OCI-LY7 (cell line): ENCODE measurements around the gene ACKR4. TPM values are rescaled to one million over a fixed set of nuclear protein-coding genes. Genes with fewer than 3 reads are reported as not detected.

Experiments used
- BruUV-seq: library from RNA; stranded (reverse); fragments of 400-500 nt; replicated peaks from 2 replicates; lab custom pipeline; 2021; lab: Mats Ljungman, UMichigan
- CTCF ChIA-PET: fragments of 300-600 bp; sonication (Branson Sonifier 250); formaldehyde crosslinking; loops from one replicate; lab custom pipeline; 2022; ENCODE audit warnings: antibody characterized with exemption; ENCODE audit not compliant: unreplicated experiment; lab: Charles Lee
- POLR2A ChIA-PET: fragments of 300-600 bp; sonication (Branson Sonifier 250); formaldehyde crosslinking; loops from one replicate; lab custom pipeline; 2022; ENCODE audit warnings: antibody characterized with exemption; lab: Charles Lee
- DNase-seq: peaks from one replicate; pipeline ENCODE4 v3.0.0-alpha.2; 2015; ENCODE audit warnings: low spot score
- H2AFZ ChIP-seq: fragments of 200-600 bp; sonication (generic), shearing (Covaris generic); 2 replicates; pipeline ENCODE4 v1.6.1; 2014; ENCODE audit warnings: mild to moderate bottlenecking, antibody characterized with exemption, low read length, moderate library complexity
- H3K27ac ChIP-seq: fragments of 200-600 bp; sonication (generic); 2 replicates; pipeline ENCODE4 v1.5.1; 2014; ENCODE audit warnings: mixed run types, low read depth, mild to moderate bottlenecking, moderate library complexity, low read length, inconsistent platforms; ENCODE audit not compliant: poor library complexity, severe bottlenecking
- H3K36me3 ChIP-seq: fragments of 200-600 bp; sonication (generic); 2 replicates; pipeline ENCODE4 v1.6.1; 2014; ENCODE audit warnings: mild to moderate bottlenecking, antibody characterized with exemption, low read length, moderate library complexity, mixed read lengths; ENCODE audit not compliant: insufficient read depth
- H3K4me1 ChIP-seq: fragments of 200-600 bp; sonication (generic); 2 replicates; pipeline ENCODE4 v1.5.1; 2014; ENCODE audit warnings: mild to moderate bottlenecking, low read length; ENCODE audit not compliant: insufficient read depth, poor library complexity, severe bottlenecking
- H3K4me2 ChIP-seq: fragments of 200-600 bp; sonication (generic); 2 replicates; pipeline ENCODE4 v1.6.1; 2014; ENCODE audit warnings: mild to moderate bottlenecking, low read length
- H3K4me3 ChIP-seq: fragments of 200-600 bp; sonication (generic); 2 replicates; pipeline ENCODE4 v1.5.1; 2014; ENCODE audit warnings: mild to moderate bottlenecking, low read depth, low read length; ENCODE audit not compliant: poor library complexity, severe bottlenecking
- H3K79me2 ChIP-seq: fragments of 200-600 bp; sonication (generic); 2 replicates; pipeline ENCODE4 v1.6.1; 2016; ENCODE audit warnings: low read depth, mild to moderate bottlenecking, low read length, moderate library complexity, mixed read lengths; ENCODE audit not compliant: insufficient read depth
- H3K9me2 ChIP-seq: fragments of 200-600 bp; sonication (generic); 2 replicates; pipeline ENCODE4 v1.6.1; 2016; ENCODE audit warnings: mild to moderate bottlenecking, low read length, mixed read lengths; ENCODE audit not compliant: insufficient read depth
- H3K9me3 ChIP-seq: fragments of 200-600 bp; sonication (generic); 2 replicates; pipeline ENCODE4 v1.6.1; 2014; ENCODE audit warnings: mild to moderate bottlenecking, mixed run types, low read length, mixed read lengths
- H4K20me1 ChIP-seq: fragments of 200-600 bp; sonication (generic); 2 replicates; pipeline ENCODE4 v1.6.1; 2014; ENCODE audit warnings: mild to moderate bottlenecking, antibody characterized with exemption, low read length, moderate library complexity, mixed read lengths; ENCODE audit not compliant: insufficient read depth
- CTCF ChIP-seq: fragments of 200-600 bp; sonication (generic); conservative IDR thresholded peaks from 2 replicates; pipeline ENCODE4 v1.5.1; 2014; ENCODE audit warnings: mild to moderate bottlenecking, antibody characterized with exemption, low read length, moderate library complexity, mixed read lengths
- EZH2phosphoT487 ChIP-seq: fragments of 200-600 bp; sonication (generic); IDR thresholded peaks from 2 replicates; pipeline ENCODE4 v1.6.1; 2018; ENCODE audit warnings: low read depth, borderline replicate concordance, mild to moderate bottlenecking, mixed run types, antibody characterized with exemption, low read length, moderate library complexity, mixed read lengths
- intact Hi-C: fragments of 100-400 bp; cut with micrococcal nuclease; formaldehyde crosslinking; loops from one replicate; pipeline ENCODE4 v1.10.0; 2022; ENCODE audit not compliant: unreplicated experiment
- total RNA-seq, 2 experiments: library from RNA; depleted of rRNA in 1 of 2; stranded (reverse); fragments of >200 nt in 1 of 2; shearing (Covaris generic) in 1 of 2; gene quantifications; 2 replicates each; pipeline ENCODE4 v1.2.3, GENCODE V29; 2014 to 2022

Gene ACKR4
- total RNA-seq, 2 experiments from 2014 or later, result 2.4 to 2.5 TPM

GRCh38 chr3:132549890-132550578 lies 47.0 kb upstream of the ACKR4 start:
- DNase-seq, result no peak
- Histone ChIP-seq H4K20me1 (no peaks in the 10 kb centered on the region), H3K4me2 (no peak overlapping the region), H2AFZ (peak overlapping the region; percentile 36; the same call in 1 of the 2 replicates), H3K79me2 (no peaks in the 10 kb centered on the region), H3K9me2 (no peaks in the 10 kb centered on the region), H3K9me3 (peaks cover 9% of the 10 kb centered on the region; the same call in 1 of the 2 replicates), H3K27ac (no peak overlapping the region), H3K4me1 (peaks cover 12% of the 10 kb centered on the region), H3K36me3 (no peaks in the 10 kb centered on the region), H3K4me3 (no peak overlapping the region)
- ChIA-PET CTCF (no interaction called here), POLR2A (interaction anchor here (1.3 kb wide), 1 partner anchor 14 kb away, joined by 3 read pairs; no protein-coding TSS in a partner anchor)
- no peak for TF ChIP-seq CTCF
- no peak for TF ChIP-seq EZH2phosphoT487
- intact Hi-C loops, result no loop called here
- no TSS peak for BruUV-seq

- intact Hi-C loops, result no loop called here
- BruUV-seq, result TSS peak; percentile 19
- Histone ChIP-seq H2AFZ (peak overlapping the region; percentile 36; the same call in 1 of the 2 replicates), H3K36me3 (no peaks in the 10 kb centered on the region), H3K9me2 (no peaks in the 10 kb centered on the region), H4K20me1 (no peaks in the 10 kb centered on the region), H3K9me3 (peaks cover 9% of the 10 kb centered on the region; the same call in 1 of the 2 replicates), H3K4me3 (no peak overlapping the region), H3K4me1 (peaks cover 12% of the 10 kb centered on the region), H3K79me2 (no peaks in the 10 kb centered on the region), H3K27ac (no peak overlapping the region), H3K4me2 (no peak overlapping the region)
- CTCF ChIA-PET, result no interaction called here
- TF ChIP-seq EZH2phosphoT487, result no peak
- no peak for TF ChIP-seq CTCF
- no peak for DNase-seq
- POLR2A ChIA-PET, result interaction anchor here (0.6 to 1.3 kb wide), 2 partner anchors 15 to 151 kb away, joined by 3 to 4 read pairs; no protein-coding TSS in a partner anchor
Measured at GRCh38 chr3:132550579-132551305, 46.3 kb upstream of the ACKR4 start.
